Effector memory CD4-positive, alpha-beta T cell (primary cell): ENCODE measurements around the gene CPA3.

Experiments used
- DNase-seq, 3 donors: peaks; one replicate each; pipeline ENCODE4 v3.0.0-alpha.2; 2020
- H3K27ac ChIP-seq: 2 replicates; pipeline ENCODE4 v1.7.0; 2013; ENCODE audit warnings: mild to moderate bottlenecking, low read length, moderate library complexity; ENCODE audit not compliant: insufficient read depth, poor library complexity, severe bottlenecking
- H3K27me3 ChIP-seq: replicated peaks from 2 replicates; pipeline ENCODE4 v1.7.0; 2013; ENCODE audit warnings: mild to moderate bottlenecking, low read length; ENCODE audit not compliant: insufficient read depth, control insufficient read depth, poor library complexity, severe bottlenecking
- H3K36me3 ChIP-seq: 2 replicates; pipeline ENCODE4 v1.7.0; 2013; ENCODE audit warnings: mild to moderate bottlenecking, low read length, moderate library complexity; ENCODE audit not compliant: control insufficient read depth, insufficient read depth
- H3K4me1 ChIP-seq: 2 replicates; pipeline ENCODE4 v1.7.0; 2013; ENCODE audit warnings: low read length, mild to moderate bottlenecking; ENCODE audit not compliant: control insufficient read depth, insufficient read depth, poor library complexity, severe bottlenecking
- H3K4me3 ChIP-seq: 2 replicates; pipeline ENCODE4 v1.7.0; 2013; ENCODE audit warnings: low read length, low read depth, mild to moderate bottlenecking; ENCODE audit not compliant: insufficient read depth, poor library complexity, severe bottlenecking
- H3K9me3 ChIP-seq: 2 replicates; pipeline ENCODE4 v1.7.0; 2013; ENCODE audit warnings: mild to moderate bottlenecking, low read length, moderate library complexity; ENCODE audit not compliant: control insufficient read depth

CPA3 gene

DNA sequence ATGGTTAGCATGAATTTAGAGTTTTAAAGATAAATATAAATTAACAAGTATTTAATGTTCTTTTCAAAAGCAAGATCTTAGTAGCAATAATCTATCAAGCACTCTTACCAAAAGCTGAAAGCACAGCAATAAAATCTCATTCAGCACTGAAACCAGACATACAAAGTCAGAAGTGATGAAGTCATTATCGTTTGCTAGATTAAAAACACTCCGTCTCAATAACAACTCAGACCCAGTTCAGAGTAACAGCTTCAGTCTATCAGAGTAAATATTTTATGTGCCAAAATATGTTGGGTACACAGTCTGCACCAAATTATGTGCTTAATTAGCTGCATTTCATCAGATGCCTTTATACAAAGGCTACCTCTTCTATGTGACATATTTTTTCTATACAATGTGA is 41.6 kb downstream of the CPA3 start:
- Histone ChIP-seq H3K9me3 (no peaks in the 10 kb centered on the region), H3K4me1 (no peaks in the 10 kb centered on the region), H3K27ac (no peak overlapping the region), H3K36me3 (no peaks in the 10 kb centered on the region), H3K4me3 (no peak overlapping the region), H3K27me3 (no peaks in the 10 kb centered on the region)
- no peak for DNase-seq

- no peak for DNase-seq
- no peak overlapping the region for H3K4me3 ChIP-seq
- no peaks in the 10 kb centered on the region for H3K9me3 ChIP-seq
These were observed 46.1 kb downstream of the CPA3 start for GRCh38 chr3:148911173-148911572.

DNA sequence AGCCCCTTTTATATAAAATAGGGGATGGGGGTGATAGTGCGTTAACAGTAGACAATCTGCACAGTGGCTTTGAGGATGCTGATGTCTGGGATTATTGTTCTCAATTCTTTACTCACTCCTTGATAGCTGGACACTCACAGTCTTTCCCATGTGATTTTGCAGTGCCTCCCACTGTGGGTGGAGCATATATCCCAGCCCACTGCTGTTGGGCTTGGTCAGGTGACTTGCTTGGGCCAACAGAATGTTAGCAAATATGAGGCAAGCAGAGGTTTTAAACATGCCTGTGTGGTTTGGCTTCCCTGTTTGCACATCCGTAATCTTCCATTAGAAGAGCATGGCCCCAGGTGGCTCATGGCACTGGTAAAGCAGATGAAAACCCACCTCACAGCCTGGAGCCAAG is 46.5 kb downstream of the CPA3 start:
- Histone ChIP-seq H3K4me1 (no peaks in the 10 kb centered on the region), H3K27me3 (no peaks in the 10 kb centered on the region), H3K9me3 (no peaks in the 10 kb centered on the region), H3K36me3 (no peaks in the 10 kb centered on the region), H3K4me3 (no peak overlapping the region), H3K27ac (no peak overlapping the region)
- no peak for DNase-seq

More at GRCh38 chr3:148911173-148911572, 46.1 kb downstream of the CPA3 start:
- no peak overlapping the region for H3K27ac ChIP-seq
- no peaks in the 10 kb centered on the region for H3K4me1 ChIP-seq
- H3K36me3 ChIP-seq = no peaks in the 10 kb centered on the region
- H3K27me3 ChIP-seq = no peaks in the 10 kb centered on the region

- Histone ChIP-seq H3K36me3 (no peaks in the 10 kb centered on the region), H3K4me1 (no peaks in the 10 kb centered on the region), H3K9me3 (no peaks in the 10 kb centered on the region), H3K27ac (no peak overlapping the region), H3K4me3 (no peak overlapping the region), H3K27me3 (no peaks in the 10 kb centered on the region)
- no peak for DNase-seq
These were observed 50.0 kb downstream of the CPA3 start for GRCh38 chr3:148914936-148915690.

DNA sequence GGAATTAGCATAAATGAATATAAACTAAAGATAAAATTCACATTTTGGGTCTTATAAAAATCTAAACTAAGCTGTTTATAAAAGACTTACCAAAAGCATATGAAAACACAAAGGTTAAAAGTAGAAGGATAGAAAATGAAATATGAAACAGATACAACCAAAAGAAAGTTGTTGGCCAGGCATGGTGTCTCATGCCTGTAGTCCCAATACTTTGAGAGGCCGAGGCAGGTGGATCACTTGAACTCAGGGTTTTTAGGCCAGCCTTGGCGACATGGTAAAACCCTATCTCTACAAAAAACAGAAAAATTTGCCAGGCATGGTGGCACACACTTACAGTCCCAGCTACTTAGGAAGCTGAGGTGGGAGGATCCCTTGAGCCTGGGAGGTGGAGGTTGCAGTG is 51.0 kb downstream of the CPA3 start:
- Histone ChIP-seq H3K27me3 (no peaks in the 10 kb centered on the region), H3K27ac (no peak overlapping the region), H3K4me1 (no peaks in the 10 kb centered on the region), H3K36me3 (no peaks in the 10 kb centered on the region), H3K9me3 (no peaks in the 10 kb centered on the region), H3K4me3 (no peak overlapping the region)
- no peak for DNase-seq

GRCh38 chr3:148922467-148922866 is 57.4 kb downstream of the CPA3 start:
- DNase-seq = no peak
- no peak overlapping the region for H3K4me3 ChIP-seq
- no peak overlapping the region for H3K27ac ChIP-seq

DNA sequence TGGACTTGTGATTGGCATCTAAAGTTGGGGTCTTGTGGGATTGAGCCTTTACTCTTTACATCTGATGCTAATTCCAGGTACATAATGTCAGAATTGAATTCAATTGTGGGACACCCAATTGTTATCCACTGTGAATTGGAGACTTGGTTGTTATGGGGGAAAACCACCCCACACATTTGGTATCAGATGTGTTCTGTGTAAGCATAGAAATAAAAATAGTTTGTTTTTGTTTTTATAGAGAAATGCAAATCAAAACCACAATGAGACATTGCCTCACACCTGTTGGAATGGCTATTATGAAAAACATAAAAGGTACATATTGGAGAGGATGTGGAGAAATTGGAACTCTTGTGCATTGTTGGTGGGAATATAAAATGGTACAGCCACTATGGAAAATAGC is 58.5 kb downstream of the CPA3 start:
- DNase-seq = no peak
- H3K9me3 ChIP-seq = no peaks in the 10 kb centered on the region
- peaks cover 6% of the 10 kb centered on the region for H3K27me3 ChIP-seq
- no peaks in the 10 kb centered on the region for H3K36me3 ChIP-seq
- H3K4me1 ChIP-seq = no peaks in the 10 kb centered on the region
- no peak overlapping the region for H3K4me3 ChIP-seq
- no peak overlapping the region for H3K27ac ChIP-seq

More at GRCh38 chr3:148922467-148922866, 57.4 kb downstream of the CPA3 start:
- no peaks in the 10 kb centered on the region for H3K9me3 ChIP-seq
- no peaks in the 10 kb centered on the region for H3K4me1 ChIP-seq
- H3K36me3 ChIP-seq = no peaks in the 10 kb centered on the region
- H3K27me3 ChIP-seq = peaks cover 6% of the 10 kb centered on the region

DNA sequence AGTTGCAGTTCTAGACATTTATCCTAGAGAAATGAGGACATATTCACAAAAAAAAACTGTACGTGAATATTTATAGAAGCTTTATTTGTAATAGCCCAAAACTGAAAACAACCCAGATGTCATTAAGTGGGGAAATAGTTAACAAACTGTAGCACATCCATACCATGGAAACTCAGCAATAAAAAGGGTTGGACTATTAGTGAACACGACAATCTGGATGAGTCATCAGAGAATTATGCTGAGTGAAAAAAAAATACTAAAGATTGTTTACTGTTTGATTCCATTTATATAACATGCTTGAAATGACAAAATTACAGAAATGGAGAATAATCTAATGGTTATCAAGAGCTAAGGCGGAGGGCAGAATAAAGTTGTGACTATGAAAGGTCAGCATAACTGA is 59.5 kb downstream of the CPA3 start:
- no peak for DNase-seq
- Histone ChIP-seq H3K27ac (no peak overlapping the region), H3K4me1 (no peaks in the 10 kb centered on the region), H3K27me3 (peaks cover 6% of the 10 kb centered on the region), H3K4me3 (no peak overlapping the region), H3K9me3 (no peaks in the 10 kb centered on the region), H3K36me3 (no peaks in the 10 kb centered on the region)

DNA sequence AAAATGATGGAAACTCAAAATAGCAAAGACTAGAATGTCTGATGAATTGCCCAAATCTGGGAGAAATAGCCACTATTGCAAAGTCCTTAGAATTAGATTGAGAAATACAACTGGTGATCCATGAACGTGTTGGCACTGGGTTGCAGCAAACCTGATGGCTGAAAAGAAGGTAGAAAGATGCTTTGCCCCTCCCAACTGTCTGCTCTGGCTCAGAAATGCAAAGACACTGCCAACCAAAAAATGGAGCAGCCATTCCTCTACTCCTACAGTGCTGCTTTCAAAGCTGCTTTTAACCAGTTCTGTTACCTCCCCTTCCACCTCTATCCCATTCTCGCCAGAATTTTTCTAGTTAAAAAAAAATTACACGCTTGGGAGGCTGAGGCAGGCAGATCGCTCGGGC is 60.7 kb downstream of the CPA3 start:
- no peak overlapping the region for H3K27ac ChIP-seq
- H3K9me3 ChIP-seq = no peaks in the 10 kb centered on the region
- H3K36me3 ChIP-seq = no peaks in the 10 kb centered on the region
- no peak for DNase-seq
- no peak overlapping the region for H3K4me3 ChIP-seq
- no peaks in the 10 kb centered on the region for H3K4me1 ChIP-seq
- H3K27me3 ChIP-seq = peaks cover 6% of the 10 kb centered on the region

DNA sequence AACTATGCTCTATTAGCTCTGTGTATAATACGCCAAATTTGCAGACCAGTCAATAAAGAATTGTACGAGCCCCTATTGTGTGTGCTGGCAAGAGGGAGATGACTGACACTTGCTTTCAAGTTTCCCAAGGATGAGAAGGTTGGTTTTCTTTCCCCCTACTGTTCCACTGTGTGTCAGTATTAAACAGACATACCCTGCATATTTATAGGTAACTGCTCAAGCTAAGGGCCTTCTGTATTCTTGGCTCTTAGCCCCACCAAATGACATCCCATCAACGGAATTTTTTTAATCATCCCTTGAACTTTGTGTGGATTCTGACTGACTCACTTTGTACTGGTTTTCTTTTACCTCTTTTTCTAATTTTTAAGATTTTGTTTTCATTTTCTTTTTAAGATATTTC is 65.7 kb downstream of the CPA3 start:
- no peak overlapping the region for H3K4me3 ChIP-seq
- DNase-seq = no peak
- no peaks in the 10 kb centered on the region for H3K27me3 ChIP-seq
- H3K27ac ChIP-seq = no peak overlapping the region
- no peaks in the 10 kb centered on the region for H3K4me1 ChIP-seq
- H3K9me3 ChIP-seq = no peaks in the 10 kb centered on the region
- no peaks in the 10 kb centered on the region for H3K36me3 ChIP-seq
